CD4-positive, alpha-beta T cell (primary cell): ENCODE measurements around the gene KRTAP12-4. TPM values are rescaled to one million over a fixed set of nuclear protein-coding genes. Genes with fewer than 3 reads are reported as not detected.
"Not testable (repeated sequence)": the region's sequence is repeated elsewhere in the genome, so short reads cannot be mapped to it uniquely, and the experiment has no call there.

Experiments
- ATAC-seq: fragments of 200-7000 bp; cut with Tn5 transposase; one replicate; pipeline ENCODE4 v1.10.0; 2022; ENCODE audit warnings: mild to moderate bottlenecking; ENCODE audit not compliant: poor library complexity
- CTCF ChIA-PET: fragments of 350-600 bp; sonication (Branson Sonifier 250); formaldehyde crosslinking; loops from one replicate; lab custom pipeline; 2021; ENCODE audit warnings: antibody characterized with exemption, inconsistent platforms; lab: Charles Lee
- POLR2A ChIA-PET: fragments of 350-600 bp; sonication (Branson Sonifier 250); formaldehyde crosslinking; loops from one replicate; lab custom pipeline; 2021; ENCODE audit warnings: antibody characterized with exemption, inconsistent platforms; lab: Charles Lee
- DNase-seq, 14 experiments: peaks; one replicate each; pipeline ENCODE4 v3.0.0-alpha.2; 2013 to 2020; ENCODE audit warnings: mixed read lengths in 2 of 14
- H3K27ac ChIP-seq, 2 donors: one replicate each; pipeline versions ENCODE4 v1.5.1 to v1.7.0; 2013; ENCODE audit warnings: low read length in 2 of 2, low read depth in 1 of 2, mild to moderate bottlenecking in 1 of 2
- H3K27me3 ChIP-seq, 2 experiments: 1 replicate in 1 of 2; 2 replicates in 1 of 2; pipeline versions ENCODE4 v1.6.1 to v1.7.0; 2013; ENCODE audit warnings: low read length in 2 of 2, control low read depth in 1 of 2, mild to moderate bottlenecking in 1 of 2, moderate library complexity in 1 of 2; ENCODE audit not compliant: insufficient read depth in 2 of 2, control insufficient read depth in 1 of 2
- H3K36me3 ChIP-seq: one replicate; pipeline ENCODE4 v1.6.1; 2013; ENCODE audit warnings: low read length, control low read depth; ENCODE audit not compliant: insufficient read depth
- H3K4me1 ChIP-seq: one replicate; pipeline ENCODE4 v1.6.1; 2013; ENCODE audit warnings: low read length, control low read depth; ENCODE audit not compliant: insufficient read depth
- H3K4me3 ChIP-seq: one replicate; pipeline ENCODE4 v1.5.1; 2013; ENCODE audit warnings: mild to moderate bottlenecking, low read length, moderate library complexity
- H3K9me3 ChIP-seq, 2 experiments: 1 replicate in 1 of 2; 2 replicates in 1 of 2; pipeline versions ENCODE4 v1.6.1 to v1.7.0; 2013; ENCODE audit warnings: low read length in 2 of 2, mild to moderate bottlenecking in 2 of 2, control low read depth in 1 of 2, moderate library complexity in 1 of 2; ENCODE audit not compliant: control insufficient read depth in 1 of 2, insufficient read depth in 1 of 2
- H3K27ac Mint-ChIP-seq: one replicate; pipeline ENCODE4 v1.8.0; 2020; ENCODE audit warnings: mixed read lengths
- H3K27me3 Mint-ChIP-seq: one replicate; pipeline ENCODE4 v1.8.0; 2021; ENCODE audit warnings: mixed read lengths
- H3K36me3 Mint-ChIP-seq: one replicate; pipeline ENCODE4 v1.8.0; 2021; ENCODE audit warnings: low read depth, mixed read lengths
- H3K4me1 Mint-ChIP-seq: one replicate; pipeline ENCODE4 v1.8.0; 2021; ENCODE audit warnings: low read depth, mixed read lengths
- H3K4me3 Mint-ChIP-seq: one replicate; pipeline ENCODE4 v1.8.0; 2020; ENCODE audit warnings: mild to moderate bottlenecking, mixed read lengths
- H3K9me3 Mint-ChIP-seq: one replicate; pipeline ENCODE4 v1.8.0; 2020; ENCODE audit warnings: mixed read lengths
- intact Hi-C, 2 experiments: fragments of 100-400 bp; cut with DNase I in 1 of 2; cut with micrococcal nuclease in 1 of 2; formaldehyde crosslinking; loops; one replicate each; pipeline versions ENCODE4 v1.15.1 to v1.9.0; 2023 to 2025; cut with DNase I, micrococcal nuclease
- total RNA-seq, 174 experiments: library from RNA in 2 of 174; stranded (reverse) in 2 of 174; gene quantifications; one replicate each; pipeline ENCODE4 v1.2.3 and lab custom pipeline; 2021 to 2026
- TF ChIP-seq, protein P1 (sequence below): fragments of 200-600 bp; IDR thresholded peaks from one replicate; pipeline ENCODE4 v1.8.0; 2022; ENCODE audit warnings: antibody characterized with exemption, mild to moderate bottlenecking

KRTAP12-4 gene
- total RNA-seq, 2 experiments from 2014 or later: not detected

GRCh38 chr21:44648557-44649311 is 5.7 kb downstream of the KRTAP12-4 start:
- intact Hi-C loops: no loop called here
- Mint-ChIP-seq H3K27me3 (no peaks in the 10 kb centered on the region), H3K36me3 (peaks cover 2% of the 10 kb centered on the region), H3K4me1 (peaks cover 6% of the 10 kb centered on the region), H3K4me3 (no peak overlapping the region), H3K27ac (no peak overlapping the region), H3K9me3 (peaks cover 4% of the 10 kb centered on the region)
- Histone ChIP-seq H3K27ac (no peak overlapping the region), H3K4me3 (no peak overlapping the region), H3K4me1 (peaks cover 5% of the 10 kb centered on the region), H3K36me3 (no peaks in the 10 kb centered on the region), H3K9me3 (peaks cover 14 to 19% of the 10 kb centered on the region in 2 experiments), H3K27me3 (no peaks in the 10 kb centered on the region)
- ATAC-seq: no peak
- POLR2A ChIA-PET: no interaction called here
- CTCF ChIA-PET: no interaction called here
- TF ChIP-seq, protein P1, sequence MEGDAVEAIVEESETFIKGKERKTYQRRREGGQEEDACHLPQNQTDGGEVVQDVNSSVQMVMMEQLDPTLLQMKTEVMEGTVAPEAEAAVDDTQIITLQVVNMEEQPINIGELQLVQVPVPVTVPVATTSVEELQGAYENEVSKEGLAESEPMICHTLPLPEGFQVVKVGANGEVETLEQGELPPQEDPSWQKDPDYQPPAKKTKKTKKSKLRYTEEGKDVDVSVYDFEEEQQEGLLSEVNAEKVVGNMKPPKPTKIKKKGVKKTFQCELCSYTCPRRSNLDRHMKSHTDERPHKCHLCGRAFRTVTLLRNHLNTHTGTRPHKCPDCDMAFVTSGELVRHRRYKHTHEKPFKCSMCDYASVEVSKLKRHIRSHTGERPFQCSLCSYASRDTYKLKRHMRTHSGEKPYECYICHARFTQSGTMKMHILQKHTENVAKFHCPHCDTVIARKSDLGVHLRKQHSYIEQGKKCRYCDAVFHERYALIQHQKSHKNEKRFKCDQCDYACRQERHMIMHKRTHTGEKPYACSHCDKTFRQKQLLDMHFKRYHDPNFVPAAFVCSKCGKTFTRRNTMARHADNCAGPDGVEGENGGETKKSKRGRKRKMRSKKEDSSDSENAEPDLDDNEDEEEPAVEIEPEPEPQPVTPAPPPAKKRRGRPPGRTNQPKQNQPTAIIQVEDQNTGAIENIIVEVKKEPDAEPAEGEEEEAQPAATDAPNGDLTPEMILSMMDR: no peak
- peak in 1 of 14 experiments; percentile 6 for DNase-seq

- no peaks in the 10 kb centered on the region for H3K27me3 Mint-ChIP-seq
- TF ChIP-seq, protein P1: no peak
- DNase-seq (peak in 1 of 14 experiments; percentile 3), ATAC-seq (no peak)
- intact Hi-C loops: no loop called here
- CTCF ChIA-PET: no interaction called here
- POLR2A ChIA-PET: interaction anchor here (1.2 kb wide), 1 partner anchor 10 kb away, joined by 6 read pairs; the partner anchor contains the start of gene KRTAP12-3
- peaks cover 5% of the 10 kb centered on the region for H3K36me3 Mint-ChIP-seq
- H3K36me3 ChIP-seq: no peaks in the 10 kb centered on the region
- no peaks in the 10 kb centered on the region for H3K4me1 ChIP-seq
- no peak overlapping the region for H3K4me3 ChIP-seq
- no peak overlapping the region for H3K4me3 Mint-ChIP-seq
- H3K9me3 Mint-ChIP-seq: peaks cover 8% of the 10 kb centered on the region
- H3K4me1 Mint-ChIP-seq: no peaks in the 10 kb centered on the region
- H3K9me3 ChIP-seq: peaks cover 13 to 14% of the 10 kb centered on the region in 2 experiments
- H3K27ac Mint-ChIP-seq: no peak overlapping the region
- no peaks in the 10 kb centered on the region for H3K27me3 ChIP-seq
- no peak overlapping the region for H3K27ac ChIP-seq
These were observed 7.3 kb downstream of the KRTAP12-4 start for GRCh38 chr21:44647222-44647552.

GRCh38 chr21:44646366-44647221 is 7.9 kb downstream of the KRTAP12-4 start, which contains the start of gene KRTAP10-11:
Gene KRTAP10-11, plus strand, starts transcription at chr21:44646414. Its CDS starts 45 bp downstream, at chr21:44646459.
- H3K36me3 ChIP-seq, H3K4me3 ChIP-seq, H3K27ac Mint-ChIP-seq, intact Hi-C loops, CTCF ChIA-PET, ATAC-seq, H3K4me1 ChIP-seq, H3K4me1 Mint-ChIP-seq, H3K27ac ChIP-seq, H3K27me3 ChIP-seq, H3K27me3 Mint-ChIP-seq, H3K36me3 Mint-ChIP-seq, H3K4me3 Mint-ChIP-seq: not testable (repeated sequence)
- DNase-seq: peak in 1 of 14 experiments; percentile 11
- peaks cover 10% of the 10 kb centered on the region for H3K9me3 Mint-ChIP-seq
- H3K9me3 ChIP-seq: peaks cover 13 to 16% of the 10 kb centered on the region in 2 experiments
- POLR2A ChIA-PET: interaction anchor here (1.2 kb wide), 1 partner anchor 11 kb away, joined by 6 read pairs; the partner anchor contains the start of gene KRTAP12-3
